LoVo (cell line): ENCODE data around the gene ITPR3.

ENCODE experiments used
- DNase-seq: peaks from one replicate; pipeline ENCODE4 v3.0.0-alpha.2; 2016; ENCODE audit warnings: low spot score

ITPR3 gene

GRCh38 chr6:33737267-33738026, 116.3 kb downstream of the ITPR3 start:
- no peak for DNase-seq

DNA sequence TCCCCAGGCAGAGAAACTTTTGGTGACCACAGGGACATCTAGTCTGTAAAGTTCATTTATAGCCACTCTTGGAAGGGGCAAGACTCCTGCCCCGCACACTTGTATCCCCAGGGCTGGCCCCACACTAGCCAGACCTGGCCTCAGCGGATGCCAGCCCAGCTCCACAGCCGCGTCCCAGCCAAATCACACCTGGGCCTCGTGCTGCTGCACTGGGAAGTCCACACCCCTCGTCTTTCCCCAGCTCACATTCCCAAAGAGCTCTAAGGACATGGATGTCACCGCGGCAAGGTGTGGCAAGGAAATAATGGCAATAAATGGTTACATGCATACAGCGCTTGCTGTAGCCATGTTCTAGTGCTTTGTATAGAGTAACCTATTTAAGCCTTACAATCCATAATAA, 117.0 kb downstream of the ITPR3 start:
- no peak for DNase-seq

- no peak for DNase-seq
Observed at GRCh38 chr6:33738879-33739278, 117.8 kb downstream of the ITPR3 start.

GRCh38 chr6:33739571-33739970, 118.4 kb downstream of the ITPR3 start:
- DNase-seq, result no peak

GRCh38 chr6:33740204-33740608, 119.1 kb downstream of the ITPR3 start:
- DNase-seq, result no peak

DNA sequence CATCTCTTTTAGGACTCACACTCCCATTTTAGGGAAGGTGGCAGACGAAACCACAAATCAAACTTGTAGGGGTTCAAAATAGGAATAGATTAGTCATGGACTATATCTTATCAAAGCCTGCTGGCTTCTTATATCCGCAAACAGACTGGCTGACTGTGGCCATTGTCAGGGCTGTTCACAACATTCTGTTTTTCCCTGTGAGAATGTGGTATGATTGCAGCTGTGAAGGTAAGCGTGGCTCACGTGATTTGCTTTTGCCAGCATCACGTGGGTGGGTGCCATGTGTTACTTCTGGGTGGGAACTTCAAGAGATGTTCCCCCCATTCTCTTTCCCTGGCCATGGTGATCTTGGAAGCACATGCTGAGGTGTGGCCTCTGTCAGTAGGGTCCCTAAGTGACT, 119.7 kb downstream of the ITPR3 start:
- no peak for DNase-seq

DNA sequence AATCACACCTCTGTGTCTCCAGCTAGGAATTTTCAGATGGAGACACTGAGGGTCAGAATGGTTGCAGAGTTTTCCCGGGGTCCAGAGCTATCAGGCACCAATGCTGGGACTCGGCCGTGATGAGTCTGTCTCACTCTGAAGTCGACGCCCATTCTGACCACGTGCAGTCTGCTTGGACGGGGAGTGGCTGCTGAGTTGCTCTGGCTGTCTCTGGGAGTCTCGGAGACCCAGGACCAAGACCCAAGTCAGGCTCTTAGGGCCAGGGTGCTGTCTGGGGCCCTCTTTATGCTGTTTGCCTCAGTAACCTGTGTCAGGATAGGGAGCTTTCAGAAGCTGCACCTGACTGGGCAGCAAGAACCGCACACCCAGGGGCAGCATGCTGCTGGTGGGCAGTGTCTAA, 121.0 kb downstream of the ITPR3 start:
- no peak for DNase-seq

- no peak for DNase-seq
Observed at GRCh38 chr6:33742837-33743236, 121.7 kb downstream of the ITPR3 start.

- DNase-seq, result peak; percentile 67
Observed at GRCh38 chr6:33744001-33744848, 123.1 kb downstream of the ITPR3 start.

- DNase-seq, result no peak
Observed at GRCh38 chr6:33744895-33745546, 123.9 kb downstream of the ITPR3 start.

GRCh38 chr6:33745548-33745947, 124.4 kb downstream of the ITPR3 start:
- DNase-seq, result no peak
